HG03066 (cell line): ENCODE measurements around the gene ZBTB49.
"Not testable (repeated sequence)": the region's sequence is repeated elsewhere in the genome, so short reads cannot be mapped to it uniquely, and the experiment has no call there.

Experiments used
- ATAC-seq: cut with Tn5 transposase; IDR thresholded peaks from one replicate; pipeline ENCODE4 v1.9.1; 2021; ENCODE audit warnings: low read depth; ENCODE audit not compliant: unreplicated experiment

The ZBTB49 gene, protein sequence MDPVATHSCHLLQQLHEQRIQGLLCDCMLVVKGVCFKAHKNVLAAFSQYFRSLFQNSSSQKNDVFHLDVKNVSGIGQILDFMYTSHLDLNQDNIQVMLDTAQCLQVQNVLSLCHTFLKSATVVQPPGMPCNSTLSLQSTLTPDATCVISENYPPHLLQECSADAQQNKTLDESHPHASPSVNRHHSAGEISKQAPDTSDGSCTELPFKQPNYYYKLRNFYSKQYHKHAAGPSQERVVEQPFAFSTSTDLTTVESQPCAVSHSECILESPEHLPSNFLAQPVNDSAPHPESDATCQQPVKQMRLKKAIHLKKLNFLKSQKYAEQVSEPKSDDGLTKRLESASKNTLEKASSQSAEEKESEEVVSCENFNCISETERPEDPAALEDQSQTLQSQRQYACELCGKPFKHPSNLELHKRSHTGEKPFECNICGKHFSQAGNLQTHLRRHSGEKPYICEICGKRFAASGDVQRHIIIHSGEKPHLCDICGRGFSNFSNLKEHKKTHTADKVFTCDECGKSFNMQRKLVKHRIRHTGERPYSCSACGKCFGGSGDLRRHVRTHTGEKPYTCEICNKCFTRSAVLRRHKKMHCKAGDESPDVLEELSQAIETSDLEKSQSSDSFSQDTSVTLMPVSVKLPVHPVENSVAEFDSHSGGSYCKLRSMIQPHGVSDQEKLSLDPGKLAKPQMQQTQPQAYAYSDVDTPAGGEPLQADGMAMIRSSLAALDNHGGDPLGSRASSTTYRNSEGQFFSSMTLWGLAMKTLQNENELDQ

DNA sequence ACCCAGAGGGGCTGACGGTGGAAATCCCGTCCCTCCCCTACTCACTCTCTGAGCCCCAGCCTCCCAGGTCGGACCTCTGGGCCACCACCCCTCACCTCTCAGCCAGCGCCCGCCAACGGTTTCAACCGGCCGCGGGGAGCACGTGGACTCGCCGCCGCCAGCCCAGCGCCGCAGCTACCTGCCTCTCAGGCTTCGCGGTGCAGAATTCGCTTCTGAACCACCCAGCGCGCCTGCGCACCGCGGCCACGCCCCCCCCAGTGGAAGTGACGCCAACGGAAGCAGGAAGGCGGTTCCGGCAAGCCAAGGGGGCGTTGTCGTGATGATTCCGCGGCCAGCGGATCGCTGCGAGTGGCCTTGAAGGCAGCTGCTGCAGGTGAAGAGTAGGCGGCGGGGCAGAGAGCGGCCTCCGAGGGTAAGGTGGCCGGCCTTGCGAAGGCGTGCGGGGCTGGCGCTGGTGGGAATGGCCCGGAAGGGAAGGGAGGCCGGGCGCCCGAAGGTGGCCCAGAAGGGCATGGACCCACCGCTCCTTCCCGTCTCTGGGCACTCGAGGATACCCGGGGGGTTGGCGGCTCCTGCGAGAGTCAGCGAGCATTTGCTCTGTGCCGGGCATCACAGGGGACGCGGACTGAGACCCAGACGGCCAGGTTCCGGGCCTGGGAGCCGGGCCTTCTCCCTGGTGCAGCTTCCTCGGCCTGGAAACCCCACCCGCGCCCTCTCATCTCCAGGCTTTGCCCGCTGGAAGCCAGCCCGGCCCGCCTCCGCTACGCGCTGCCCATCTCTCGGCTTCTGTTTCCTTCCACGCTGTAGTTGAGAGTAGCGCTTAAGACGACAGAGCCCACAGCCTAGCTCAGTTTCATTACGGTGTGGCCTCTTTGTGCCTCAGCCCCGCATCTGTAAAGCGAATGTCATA, at the start of gene ZBTB49, which contains the start of gene LYAR:
Gene ZBTB49, plus strand, starts transcription at position 311 of the 910 bp plus-strand sequence. CDS start 9,695 bp downstream, outside the sequence.
Gene LYAR, minus strand, starts transcription at position 214 of the 910 bp plus-strand sequence. CDS start 6,412 bp downstream, outside the sequence.
- ATAC-seq, result peak; percentile 84

DNA sequence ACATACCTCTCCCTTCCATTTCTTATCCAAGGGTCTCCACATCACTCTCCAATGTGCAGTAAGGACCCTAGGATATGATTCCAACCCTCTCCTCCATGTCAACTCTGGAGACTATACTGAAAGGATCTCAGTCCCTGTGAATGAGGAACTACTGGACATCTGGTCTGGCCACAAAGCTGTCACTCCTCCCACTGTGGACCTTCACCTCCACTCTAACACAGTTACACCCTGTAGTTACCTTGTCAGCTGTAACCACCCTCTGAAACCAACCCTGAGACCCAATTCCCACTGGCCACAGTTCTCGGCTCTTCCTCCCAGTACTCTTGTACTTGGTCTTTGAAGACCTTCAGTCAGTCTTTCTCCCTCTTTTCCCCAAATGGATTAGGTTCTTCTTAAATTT, 44.9 kb upstream of the ZBTB49 start:
- ATAC-seq, result no peak

DNA sequence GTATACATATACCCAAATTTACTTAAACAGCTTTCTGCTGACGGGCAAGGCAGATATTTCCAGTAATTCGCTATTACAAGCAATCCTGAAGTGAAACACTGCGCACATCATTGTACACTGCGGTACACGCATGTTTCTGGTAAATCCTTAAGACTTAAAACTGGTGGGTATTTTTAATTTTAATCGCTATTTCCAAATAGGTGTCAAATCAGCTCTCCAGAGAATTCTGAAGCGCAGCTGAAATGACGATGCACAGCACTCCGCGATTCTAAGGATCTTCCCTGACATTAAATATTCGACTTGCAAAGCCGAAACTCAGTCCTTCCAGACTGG, 42.4 kb upstream of the ZBTB49 start:
- peak; percentile 20 for ATAC-seq

DNA sequence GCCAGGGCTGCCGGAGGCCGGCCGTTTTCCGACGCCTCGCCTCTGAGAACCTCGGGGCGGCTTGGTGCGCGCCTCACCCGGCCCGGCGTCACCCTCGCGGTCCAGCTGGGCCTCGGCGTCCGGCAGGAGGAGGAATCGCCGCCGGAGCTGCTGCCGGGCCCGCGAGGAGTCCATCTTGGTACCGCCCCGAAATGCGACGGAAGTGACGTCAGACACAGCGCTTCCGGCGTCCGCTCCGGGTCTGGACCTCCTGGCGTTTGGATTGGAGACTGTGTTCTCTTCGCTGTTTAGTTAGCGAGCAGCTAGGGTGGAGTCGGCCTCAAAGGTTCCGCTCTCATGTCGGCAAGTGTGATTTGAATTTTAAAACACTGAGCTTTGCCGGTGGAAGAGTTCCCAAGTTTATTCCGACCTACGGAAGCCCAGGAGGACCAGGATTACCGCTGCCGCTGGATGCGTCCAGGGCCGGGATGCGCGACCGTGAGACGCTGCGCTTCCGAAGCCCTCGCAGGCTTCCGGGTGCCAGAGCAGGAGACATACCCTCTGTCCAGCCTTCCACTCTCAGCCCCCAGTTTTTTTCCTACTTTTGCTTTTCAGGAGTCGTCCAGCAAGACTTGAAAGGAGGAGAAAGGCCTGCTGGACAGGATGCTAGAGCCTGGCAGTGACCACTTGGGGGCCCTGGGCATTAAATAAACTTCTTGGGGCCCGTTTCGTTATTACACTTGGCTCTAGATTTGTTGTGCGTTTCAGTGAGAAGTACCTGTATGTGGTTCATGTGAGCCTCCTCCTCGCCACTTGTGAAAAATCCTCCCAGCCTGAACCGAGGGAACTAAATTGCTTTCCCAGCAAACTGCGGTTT, 41.8 kb upstream of the ZBTB49 start, which contains the start of gene TMEM128:
Gene TMEM128, minus strand, starts transcription at position 195 of the 856 bp plus-strand sequence. Its CDS starts 21 bp downstream, at position 174.
- peak; percentile 97 for ATAC-seq

DNA sequence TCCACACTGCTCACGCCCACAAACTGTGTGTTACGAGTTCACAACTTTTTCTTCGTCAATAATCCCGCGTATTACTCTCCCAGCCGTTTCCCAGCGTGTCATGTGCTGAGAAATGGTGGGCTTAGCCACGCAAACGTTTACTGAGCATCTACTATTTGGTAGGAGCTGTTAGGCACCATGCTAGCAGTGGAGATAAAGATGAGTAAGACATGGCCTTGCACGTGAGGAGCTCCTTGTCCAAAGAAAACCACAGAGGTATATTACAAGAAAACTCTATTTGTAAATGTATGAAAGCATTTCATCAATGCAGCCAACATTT, 41.2 kb upstream of the ZBTB49 start:
- no peak for ATAC-seq

DNA sequence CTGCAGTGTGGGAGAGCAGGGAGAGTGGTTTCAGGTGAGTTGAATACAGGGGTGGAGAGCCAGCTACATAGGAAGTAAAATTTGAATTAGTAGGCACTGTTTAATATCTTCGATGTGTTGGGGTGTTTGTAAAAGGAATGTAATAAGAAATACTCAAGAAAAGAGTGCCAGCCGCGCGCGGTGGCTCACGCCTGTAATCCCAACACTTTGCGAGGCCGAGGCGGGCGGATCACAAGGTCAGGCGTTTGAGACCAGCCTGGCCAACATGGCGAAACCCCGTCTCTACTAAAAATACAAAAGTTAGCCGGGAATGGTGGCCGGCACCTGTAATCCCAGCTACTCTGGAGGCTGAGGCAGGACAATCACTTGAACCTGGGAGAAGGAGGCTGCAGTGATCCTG, 40.7 kb upstream of the ZBTB49 start:
- not testable (repeated sequence) for ATAC-seq

DNA sequence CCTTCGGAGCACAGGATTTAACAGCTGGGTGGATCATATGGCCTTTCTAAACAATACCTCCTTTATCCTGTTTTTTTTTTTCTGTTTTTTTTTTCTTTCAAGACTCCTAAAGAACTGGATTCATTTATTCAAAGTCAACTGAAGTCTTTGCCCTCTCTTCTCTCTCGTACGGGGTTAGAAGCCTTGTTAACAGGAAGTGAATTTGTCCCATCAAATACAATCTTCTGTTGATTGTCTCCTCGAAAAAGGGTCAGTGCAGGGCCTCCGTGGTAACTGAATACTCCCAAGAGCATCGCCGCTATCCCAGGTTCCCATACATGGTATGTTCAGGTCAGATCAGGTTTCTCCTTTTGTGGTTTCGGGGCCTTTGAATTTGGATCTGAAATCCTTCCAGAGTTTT, 40.2 kb upstream of the ZBTB49 start:
- no peak for ATAC-seq

DNA sequence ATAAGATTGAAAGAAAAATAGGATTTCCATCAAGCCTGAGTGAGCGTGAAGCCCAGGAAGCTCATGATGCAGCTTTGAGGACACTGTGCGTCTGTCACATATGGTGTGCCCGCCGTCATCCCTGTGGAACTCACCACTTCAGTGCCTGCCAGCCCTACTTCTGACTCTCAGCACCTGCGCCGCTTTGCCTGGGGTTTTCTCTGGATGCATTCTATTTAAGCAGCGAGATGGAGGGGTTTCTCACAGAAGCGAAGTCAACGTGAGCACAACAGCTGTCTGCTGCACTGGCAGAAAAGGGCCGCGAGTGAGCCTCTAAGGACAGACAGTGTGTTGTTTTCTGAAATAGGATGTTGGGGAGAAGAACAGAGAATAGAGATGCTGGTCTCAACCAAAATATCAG, 35.9 kb upstream of the ZBTB49 start:
- ATAC-seq, result no peak

DNA sequence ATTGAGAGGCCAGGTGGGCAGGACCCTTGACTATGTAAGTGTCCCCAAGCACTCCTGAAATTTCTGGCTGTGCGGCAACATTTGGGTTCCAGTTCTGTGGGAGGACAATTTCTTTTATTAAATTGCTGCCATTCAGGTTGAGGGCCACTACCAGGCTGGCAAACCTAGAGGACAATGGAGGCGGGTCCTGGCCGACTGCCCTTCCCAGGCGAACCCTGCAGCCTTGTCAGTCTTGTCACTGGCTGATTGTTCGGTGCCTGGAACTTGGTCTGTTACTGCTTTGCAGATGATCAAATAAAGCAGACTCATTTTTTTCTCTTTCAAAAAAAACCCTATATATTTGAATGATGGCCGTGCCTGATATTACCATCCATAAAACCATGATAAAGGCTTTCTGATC, 35.4 kb upstream of the ZBTB49 start:
- ATAC-seq, result no peak

DNA sequence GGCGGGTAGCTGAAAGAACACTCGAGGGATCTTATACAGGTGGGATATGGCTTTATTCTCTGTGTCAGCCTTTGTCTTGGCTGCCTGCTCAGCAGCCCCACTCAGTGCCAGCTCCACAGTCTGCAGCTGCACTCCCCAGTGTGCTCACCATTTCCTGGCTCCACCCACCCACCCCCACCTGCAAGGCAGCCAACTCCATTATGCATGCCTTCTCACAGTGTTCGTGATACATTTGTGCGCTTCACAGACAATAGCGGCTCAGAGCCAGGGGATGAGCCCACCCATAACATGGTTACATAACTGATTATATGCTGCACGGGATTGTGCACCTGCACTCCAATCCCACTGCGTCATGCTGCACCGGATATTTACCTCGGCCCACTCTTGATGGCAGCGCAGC, 33.3 kb upstream of the ZBTB49 start:
- no peak for ATAC-seq

DNA sequence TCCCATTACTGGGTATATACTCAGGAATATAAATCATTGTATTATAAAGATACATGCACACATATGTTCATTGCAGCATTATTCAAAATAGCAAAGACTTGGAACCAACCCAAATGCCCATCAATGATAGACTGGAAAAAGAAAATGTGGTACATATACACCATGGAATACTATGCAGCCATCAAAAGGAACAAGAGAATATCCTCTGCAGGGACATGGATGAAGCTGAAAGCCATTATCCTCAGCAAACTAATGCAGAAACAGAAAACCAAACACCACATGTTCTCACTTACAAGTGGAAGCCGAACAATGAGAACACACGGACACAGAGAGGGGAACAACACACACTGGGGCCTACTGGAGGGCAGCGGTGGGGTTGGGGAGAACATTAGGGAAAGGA, 32.3 kb upstream of the ZBTB49 start:
- ATAC-seq, result not testable (repeated sequence)

DNA sequence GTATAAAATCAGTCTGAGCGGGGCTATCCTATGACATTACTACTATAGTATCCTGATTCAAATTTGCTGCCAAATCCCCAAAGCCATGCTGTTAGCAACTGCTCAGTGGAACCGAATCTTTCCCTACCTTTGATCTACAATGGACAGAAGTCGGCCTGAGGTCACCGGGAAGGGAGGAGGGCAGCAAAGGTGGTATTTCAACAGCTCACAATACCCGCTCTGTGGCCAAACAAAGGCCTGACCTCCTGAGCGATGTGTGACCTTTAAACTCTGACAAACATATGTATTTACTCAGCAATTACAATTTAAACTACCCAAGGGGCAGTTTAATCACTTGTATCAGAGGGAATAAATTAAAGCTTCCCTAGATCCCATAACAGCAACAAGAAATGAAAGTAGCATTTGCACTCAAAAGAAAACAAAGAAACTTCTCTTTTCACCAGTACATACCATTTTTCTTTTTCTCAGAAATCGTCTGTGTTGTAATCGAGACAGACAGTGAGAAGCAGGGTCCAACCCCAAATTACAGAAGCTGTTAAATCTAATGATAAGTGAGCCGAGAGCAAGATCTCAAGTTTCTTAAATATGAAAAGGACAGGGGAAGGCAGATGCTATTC, 30.5 kb upstream of the ZBTB49 start:
- no peak for ATAC-seq

DNA sequence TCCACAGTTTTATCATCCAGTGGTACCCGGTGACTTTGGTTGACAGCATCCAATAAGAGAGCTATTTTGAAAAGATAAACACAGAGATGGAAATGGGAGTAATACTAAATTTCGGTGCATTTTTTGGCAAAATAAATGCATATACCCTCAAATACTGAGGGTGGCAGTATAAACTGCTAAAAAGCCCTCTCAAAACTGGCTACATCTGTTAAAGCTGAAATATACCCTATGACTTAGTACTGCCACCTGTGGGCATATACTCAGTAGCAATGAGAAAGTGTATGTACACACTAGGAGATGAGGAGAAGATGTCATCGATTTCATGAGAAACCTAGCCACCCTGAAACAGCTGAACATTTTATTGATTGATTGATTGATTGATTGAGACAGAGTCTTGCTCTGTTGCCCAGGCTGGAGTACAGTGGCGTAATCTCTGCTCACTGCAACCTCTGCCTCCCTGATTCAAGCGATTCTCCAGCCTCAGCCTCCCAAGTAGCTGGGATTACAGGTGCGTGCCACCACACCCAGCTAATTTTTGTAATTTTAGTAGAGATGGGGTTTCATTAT, 29.8 kb upstream of the ZBTB49 start:
- ATAC-seq, result no peak

DNA sequence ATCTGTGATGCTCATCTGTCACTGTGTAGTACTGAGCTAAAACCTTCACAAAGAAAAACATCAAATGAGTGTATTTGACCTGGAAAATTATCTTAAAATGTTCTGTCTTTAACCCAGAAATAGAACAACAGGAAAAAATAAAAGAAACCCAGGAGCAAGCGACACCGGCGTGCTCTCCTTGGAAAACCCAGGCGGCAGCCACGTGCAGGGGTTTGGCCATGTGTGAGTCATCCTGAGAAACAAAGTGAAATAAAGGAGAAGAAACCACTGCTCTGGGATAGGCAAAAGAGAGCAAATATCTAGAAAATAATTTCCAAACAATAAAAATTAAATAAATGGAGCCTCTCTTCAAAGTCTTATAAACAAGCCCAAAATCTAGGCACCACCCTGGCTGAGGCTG, 22.1 kb upstream of the ZBTB49 start:
- no peak for ATAC-seq

DNA sequence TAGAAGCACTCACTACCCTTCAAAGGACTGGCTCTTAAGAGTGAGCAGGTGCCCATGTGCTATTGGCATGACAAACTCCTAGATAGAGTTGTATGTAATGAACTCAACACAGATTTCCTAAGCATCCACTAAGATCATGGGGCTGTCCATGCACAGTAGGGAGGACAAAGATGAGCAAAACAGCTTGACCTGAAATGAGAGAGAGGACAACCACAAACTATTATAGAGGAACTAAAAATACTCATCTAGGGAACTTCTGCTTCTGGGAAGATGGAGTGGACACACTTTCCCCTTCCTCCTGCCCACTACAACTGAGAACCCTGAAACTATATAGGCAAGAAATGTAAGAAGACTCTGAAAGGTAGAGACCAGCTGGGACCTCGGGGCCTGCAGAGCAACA, 21.3 kb upstream of the ZBTB49 start:
- ATAC-seq, result no peak

DNA sequence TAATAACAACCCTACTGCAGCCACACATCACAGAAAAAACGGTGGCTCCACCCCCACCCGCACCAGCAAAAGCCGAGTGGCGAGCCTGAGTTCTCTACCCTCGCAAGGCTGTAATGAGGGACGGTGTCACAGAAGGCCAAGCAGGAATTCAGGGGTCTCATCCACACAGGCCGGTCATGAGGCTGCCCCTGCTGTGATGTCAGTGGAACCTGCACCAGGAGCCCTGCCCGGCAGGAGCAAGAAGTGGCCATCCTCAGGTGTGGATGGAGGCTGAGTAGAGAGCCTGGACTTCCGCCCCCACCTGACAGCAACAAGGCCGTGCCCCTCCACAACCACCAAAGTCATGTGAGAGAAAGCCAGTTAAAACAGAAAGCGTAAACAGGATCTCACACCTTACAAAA, 20.7 kb upstream of the ZBTB49 start:
- no peak for ATAC-seq

DNA sequence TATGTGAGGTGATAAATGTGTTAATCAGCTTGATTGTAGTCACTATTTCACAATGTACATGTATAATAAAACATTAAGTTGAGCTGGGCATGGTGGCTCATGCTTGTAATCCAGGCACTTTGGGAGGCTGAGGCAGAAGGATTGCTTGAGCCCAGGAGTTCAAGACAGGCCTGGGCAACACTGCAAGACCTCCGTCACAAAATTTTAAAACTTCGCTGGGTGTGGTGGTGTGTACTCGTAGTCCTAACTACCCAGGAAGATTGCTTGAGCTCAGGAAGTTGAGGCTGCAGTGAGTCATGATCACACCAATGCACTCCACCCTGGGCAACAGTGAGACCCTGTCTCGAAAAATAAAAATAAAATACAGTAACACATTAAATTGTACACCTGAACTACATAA, 20.2 kb upstream of the ZBTB49 start:
- ATAC-seq, result no peak

DNA sequence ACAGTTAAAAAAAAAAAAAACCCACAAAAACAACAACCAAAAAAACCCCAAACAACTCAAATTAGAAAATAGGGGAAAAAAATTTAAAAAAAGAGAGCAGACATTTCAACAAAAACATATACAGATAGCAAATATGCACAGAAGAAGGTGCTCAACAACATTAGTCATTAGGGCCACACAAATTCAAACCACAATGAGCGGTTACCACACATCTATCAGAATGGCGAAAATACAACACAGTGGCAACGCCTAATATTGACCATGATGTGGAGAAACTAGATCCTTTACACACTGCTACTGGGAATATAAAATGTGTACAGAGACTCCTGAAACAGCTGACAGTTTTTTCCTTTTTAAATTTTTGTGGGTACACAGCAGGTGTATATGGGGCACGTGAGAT, 19.5 kb upstream of the ZBTB49 start:
- ATAC-seq, result no peak

DNA sequence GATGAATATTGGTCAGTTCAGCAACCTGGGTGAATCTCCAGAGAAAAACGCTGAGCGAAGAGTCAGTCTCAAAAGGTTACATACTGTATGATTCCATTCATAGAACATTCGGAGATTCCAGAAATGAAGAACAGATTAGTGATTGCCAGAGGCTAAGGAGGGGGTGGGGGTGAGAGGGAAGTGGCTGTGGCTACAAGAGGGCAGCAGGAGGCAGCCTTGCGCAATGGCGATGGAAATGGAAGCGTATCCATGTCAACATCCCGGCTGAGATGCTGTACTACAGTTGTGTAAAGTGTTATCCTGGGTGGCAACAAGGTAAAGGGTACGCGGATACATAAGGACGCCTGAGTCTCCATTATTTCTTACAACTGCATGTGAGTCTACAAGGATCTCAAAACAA, 18.1 kb upstream of the ZBTB49 start:
- no peak for ATAC-seq
